8988T (cell line): Measurements from ENCODE around the gene NBPF19.
"Not testable (repeated sequence)": the region's sequence is repeated elsewhere in the genome, so short reads cannot be mapped to it uniquely, and the experiment has no call there.

Experiments used
- DNase-seq: peaks from one replicate; pipeline ENCODE4 v3.0.0; 2011

The NBPF19 gene

GRCh38 chr1:149474745-149475144, at the start of gene NBPF19:
Gene NBPF19, plus strand, starts transcription at chr1:149475045. Its CDS starts 888 bp downstream, at chr1:149475933.
- not testable (repeated sequence) for DNase-seq

- DNase-seq = not testable (repeated sequence)
Measured at GRCh38 chr1:149428317-149428716, 46.5 kb upstream of the NBPF19 start.

- DNase-seq = not testable (repeated sequence)
Measured at GRCh38 chr1:149445451-149445850, 29.4 kb upstream of the NBPF19 start.

GRCh38 chr1:149452196-149452595, 22.6 kb upstream of the NBPF19 start:
- not testable (repeated sequence) for DNase-seq

- DNase-seq = not testable (repeated sequence)
Measured at GRCh38 chr1:149452652-149453051, 22.2 kb upstream of the NBPF19 start.

GRCh38 chr1:149558350-149558825, 83.5 kb downstream of the NBPF19 start:
- DNase-seq = not testable (repeated sequence)

- not testable (repeated sequence) for DNase-seq
Measured at GRCh38 chr1:149561806-149562205, 87.0 kb downstream of the NBPF19 start.

- not testable (repeated sequence) for DNase-seq
Measured at GRCh38 chr1:149565485-149565884, 90.6 kb downstream of the NBPF19 start.

- DNase-seq = not testable (repeated sequence)
Measured at GRCh38 chr1:149572763-149573162, 97.9 kb downstream of the NBPF19 start.

GRCh38 chr1:149585592-149585991, 110.7 kb downstream of the NBPF19 start:
- DNase-seq = not testable (repeated sequence)
